Measurements from ENCODE around the gene GP9.

The GP9 gene

DNA sequence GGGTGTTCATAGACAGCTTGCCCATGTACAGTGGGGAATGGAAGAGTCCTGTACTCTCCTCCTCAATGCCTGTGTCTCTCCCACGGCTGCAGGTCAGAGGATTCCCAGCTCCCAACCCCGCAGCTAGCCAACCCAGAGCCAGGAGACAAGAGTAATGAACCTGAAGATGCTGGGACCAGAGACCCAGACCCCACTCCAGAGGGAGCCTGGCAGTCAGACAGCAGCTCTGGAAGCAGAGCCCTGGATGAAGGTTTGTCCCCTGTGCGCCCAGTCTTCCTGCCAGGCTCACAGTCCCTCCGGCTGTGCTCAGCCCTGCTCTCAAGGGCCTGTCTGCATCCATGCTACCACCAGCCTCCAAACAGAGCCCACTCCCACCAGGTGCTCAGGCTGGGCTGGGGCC lies 30.0 kb upstream of the GP9 start:
- DNase-seq, result no peak

DNA sequence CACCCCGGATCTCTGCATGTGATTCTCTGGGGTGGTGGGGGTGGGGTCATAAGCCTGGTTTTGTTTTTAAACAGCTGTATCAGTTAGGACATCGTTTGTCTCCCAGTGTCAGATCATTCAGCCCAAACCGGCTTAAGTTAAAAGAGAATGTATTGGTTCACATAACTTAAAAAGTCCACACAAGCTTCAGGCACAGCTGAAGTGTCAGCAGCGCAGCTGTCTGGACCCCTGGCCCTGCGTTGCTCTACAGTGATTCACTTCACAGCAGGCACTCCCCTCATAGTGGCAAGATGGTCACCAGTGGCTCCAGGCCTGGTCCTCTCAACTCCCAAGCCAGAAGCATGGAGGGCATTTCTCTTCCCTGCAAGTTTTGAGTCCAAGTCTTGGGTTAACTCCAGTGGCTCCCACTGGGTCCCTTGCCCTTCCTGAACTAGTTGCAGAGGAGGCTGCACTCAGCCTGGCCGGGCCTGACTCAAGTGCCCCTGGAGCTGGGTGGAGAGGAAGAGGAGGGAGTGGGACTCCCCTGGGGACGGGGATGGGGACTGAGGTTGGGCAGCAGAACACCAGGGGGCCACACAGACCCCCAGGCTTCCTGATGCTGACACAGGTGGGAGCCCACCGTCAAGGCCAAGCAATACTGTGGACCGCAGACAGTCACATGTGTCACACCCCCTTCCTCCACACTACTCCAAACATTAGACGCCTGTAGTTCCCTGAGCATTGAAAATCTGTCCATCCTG lies 28.9 kb upstream of the GP9 start:
- no peak for DNase-seq

GRCh38 chr3:129032716-129033115 lies 27.9 kb upstream of the GP9 start:
- no peak for DNase-seq

DNA sequence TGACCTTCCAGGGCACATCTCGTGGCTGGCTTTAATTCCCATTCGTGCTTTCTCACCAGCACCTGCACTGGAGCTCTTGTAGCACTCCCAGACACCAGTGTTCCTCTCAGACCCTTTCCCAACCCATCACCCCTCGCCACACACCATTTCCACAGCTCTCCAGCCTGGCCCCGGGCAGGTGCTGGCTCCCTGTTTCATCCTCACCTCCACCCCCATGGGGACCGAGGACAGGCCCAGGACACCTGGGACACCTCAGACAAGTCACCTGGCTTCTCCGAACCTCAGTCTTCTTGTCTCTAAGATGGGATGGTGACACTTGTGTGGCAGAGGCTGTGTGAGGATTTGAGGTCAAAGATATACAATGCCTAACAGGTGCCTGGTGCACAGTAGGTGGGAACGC lies 27.4 kb upstream of the GP9 start:
- no peak for DNase-seq

GRCh38 chr3:129033633-129034321 lies 26.8 kb upstream of the GP9 start:
- DNase-seq, result no peak

DNA sequence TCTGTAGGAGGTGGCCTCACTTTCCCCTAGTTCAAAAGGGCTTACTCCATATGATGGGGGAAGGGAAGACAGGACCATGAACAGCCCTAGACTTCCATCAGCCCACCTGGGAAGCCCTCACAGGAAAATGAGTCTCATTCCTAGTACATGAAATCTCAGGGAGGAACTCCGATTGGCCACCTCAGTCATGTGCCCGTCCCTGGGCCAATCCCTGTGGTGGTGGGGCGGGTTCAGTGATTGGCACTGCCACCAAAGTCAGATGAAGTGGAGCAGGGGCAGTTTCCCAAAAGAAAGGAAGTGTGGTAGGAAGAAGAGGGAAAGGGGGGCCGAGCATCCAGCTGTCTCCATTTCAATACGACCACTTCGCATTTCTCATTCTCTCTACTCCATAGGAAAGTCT lies 25.9 kb upstream of the GP9 start:
- DNase-seq, result no peak

- DNase-seq, result no peak
Observed at GRCh38 chr3:129035360-129036221, 25.0 kb upstream of the GP9 start.

DNA sequence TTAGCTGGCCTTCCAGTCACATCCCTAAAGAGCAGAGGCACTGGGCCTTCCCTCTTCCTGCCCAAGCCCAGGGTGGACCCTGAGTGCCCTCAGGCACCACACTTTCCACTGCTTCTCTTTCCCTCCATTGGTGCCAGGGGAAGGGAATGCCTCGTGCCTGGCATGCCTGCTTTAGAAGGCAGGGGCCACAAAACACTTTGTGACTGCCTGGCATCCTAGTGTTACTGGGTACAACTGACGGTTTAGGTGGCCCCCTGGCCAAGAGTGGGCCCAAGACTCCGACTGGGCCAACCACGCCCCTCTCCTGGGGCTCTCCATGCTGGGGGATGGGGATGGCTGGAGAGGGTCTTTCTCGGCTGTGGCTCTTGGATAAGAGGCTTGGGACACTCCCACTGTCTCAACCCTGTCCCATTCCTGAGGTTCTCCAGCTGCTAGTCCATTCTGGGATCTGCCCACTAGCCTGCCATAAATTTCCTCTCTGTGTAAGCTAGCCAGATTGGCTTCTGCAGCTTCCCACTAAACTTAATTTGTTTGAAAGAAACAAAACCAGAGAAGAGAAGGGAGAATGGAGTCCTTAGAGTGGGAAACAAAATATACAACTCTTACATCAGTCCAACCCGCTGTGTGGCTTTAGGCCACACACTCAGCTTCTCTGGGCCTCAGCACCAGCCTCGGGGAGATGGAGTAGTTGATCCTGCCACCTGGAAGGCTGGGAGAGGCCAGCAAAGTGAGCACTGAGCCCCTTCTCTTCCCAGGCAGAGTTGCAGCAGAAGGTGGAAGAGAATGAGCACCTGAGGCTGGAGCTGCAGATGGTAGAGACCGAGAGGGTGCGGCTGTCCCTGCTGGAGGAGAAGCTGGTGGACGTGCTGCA lies 24.1 kb upstream of the GP9 start:
- no peak for DNase-seq

DNA sequence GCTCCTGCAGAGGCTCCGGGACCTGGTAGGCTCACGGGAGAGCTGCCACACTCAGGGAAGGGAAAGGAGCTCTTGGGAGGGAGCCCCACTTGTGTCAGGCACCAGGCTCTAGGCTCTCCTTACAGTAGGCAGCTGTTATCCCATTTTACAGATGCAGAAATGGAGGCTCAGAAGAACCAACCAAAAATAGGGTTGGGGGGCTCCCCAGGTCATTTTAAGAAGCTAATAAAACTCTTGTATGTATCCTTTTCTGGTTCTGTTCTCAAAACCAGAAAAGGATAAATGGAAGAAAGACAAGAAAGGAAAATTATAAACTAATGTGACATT lies 23.5 kb upstream of the GP9 start:
- DNase-seq, result no peak

DNA sequence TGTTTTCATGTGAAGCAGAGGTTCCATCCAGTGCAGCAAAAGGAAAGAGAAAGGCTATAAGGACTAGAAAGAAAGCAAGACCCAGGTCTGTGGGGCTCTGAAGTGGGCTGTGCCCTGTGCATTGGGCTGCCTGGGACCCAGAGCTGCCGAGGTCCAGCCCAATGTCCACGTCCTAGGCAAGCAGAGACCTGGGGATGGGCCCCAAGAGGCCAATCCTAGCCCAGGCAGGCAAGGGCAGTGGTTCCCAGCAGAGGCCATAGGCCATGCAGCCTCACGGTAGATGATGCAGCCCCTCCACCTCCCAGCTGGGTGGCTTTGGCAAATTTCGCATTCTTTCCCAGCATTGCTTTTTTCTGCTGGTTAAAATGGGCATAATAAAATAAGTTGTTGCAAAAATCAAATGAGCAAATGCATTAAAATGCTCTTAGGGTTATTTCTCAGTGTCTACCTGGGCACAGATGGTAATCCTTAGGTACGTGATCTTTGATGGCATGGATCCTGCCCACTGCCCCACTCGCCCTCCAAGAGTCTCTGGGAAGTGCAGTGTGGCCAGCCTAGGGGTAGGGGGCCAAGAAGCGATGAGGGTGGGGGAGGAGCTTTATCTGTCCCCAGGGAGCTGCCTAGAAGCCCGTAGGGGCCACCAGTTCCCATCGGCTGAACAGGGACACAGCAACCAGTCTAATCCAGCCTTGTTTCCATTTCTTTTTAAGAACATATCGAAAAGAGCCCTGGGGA lies 22.3 kb upstream of the GP9 start:
- DNase-seq, result no peak

DNA sequence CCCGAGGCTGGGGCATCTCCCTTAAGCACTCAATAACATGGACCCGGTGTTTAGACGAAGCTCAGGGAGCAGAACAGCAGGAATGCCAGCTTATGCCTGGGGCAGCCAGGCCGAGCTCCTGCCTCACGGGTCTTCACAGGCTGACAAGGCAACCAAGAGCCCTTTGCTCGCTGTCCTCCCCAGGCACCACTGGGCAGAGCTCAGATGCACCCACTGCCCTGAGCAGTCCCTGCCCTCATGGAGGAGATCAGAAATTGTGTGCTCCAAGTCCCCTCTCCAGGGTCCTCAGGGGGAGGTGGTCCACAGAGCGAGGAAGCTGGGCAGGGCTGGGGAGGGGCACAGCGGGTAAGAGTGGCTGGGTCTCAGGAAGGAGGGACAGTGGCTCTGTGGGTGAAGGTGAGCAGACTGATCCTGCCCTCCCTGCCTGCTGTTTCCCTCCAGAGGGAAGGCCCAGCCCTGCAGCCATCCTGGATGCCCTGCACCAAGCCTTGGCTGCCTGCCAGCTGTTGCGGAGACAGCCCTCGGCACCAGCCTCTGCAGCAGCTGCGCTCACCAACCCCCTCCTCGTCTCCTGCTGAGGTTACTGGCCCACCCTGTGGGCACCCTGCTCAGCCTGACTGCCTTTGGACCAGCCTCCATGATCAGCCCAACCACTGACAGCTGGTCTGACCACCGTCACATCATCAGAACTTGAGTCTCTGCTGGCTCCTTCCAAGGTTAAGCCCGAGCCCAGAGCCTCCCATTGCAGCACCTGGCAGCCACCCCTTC lies 21.1 kb upstream of the GP9 start:
- DNase-seq, result no peak

DNA sequence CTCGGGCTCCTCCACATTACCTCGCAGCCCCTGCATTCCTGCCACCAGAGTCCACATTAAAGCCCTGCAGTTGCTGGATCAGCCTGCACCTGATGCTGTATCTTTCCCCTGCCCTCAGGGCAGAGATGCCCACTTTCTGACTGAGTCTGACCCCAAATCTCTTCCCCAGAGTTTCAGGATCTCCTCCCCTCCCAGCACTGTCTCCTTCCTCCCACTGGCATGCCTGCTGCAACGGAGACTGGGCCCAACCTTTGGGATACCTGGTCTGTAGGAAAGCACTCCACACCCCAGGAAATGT lies 20.6 kb upstream of the GP9 start:
- no peak for DNase-seq

GRCh38 chr3:129040579-129041300 lies 19.8 kb upstream of the GP9 start:
- no peak for DNase-seq

- no peak for DNase-seq
Observed at GRCh38 chr3:129045675-129046036, 14.9 kb upstream of the GP9 start.

DNA sequence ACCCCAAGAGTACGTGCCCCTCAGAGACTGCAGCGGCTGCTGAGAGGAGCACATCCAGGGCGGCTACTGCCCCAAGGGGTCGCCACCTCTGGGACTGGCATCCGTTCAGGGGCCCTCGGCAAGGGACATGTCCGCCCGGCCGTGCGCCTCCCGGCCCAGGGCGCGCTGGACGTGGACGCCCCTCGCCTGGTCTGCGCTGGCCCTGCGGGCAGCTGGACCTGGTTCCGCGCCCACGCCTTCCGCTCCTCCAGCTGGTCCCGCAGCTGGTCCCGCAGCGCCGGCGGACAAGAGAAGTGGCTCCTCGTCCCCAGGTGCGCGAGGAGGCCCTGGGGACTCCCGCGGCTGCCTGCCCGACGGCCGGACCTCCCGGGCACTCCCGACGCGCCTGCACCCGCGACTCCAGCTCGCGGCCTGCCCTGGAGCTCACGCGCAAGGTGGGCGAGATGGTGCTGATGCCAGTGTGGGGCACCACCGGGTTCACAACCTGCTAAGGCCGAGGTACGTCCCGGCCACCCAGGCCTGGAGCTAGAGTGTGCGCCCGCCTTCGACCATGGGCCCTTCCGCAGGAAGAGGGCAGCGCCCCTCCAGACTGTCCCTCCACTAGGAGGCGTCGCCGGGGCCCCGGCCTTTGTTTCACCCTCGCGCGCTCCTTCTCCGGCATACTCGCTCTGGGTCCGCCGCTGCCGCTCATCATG lies 14.4 kb upstream of the GP9 start:
- no peak for DNase-seq

DNA sequence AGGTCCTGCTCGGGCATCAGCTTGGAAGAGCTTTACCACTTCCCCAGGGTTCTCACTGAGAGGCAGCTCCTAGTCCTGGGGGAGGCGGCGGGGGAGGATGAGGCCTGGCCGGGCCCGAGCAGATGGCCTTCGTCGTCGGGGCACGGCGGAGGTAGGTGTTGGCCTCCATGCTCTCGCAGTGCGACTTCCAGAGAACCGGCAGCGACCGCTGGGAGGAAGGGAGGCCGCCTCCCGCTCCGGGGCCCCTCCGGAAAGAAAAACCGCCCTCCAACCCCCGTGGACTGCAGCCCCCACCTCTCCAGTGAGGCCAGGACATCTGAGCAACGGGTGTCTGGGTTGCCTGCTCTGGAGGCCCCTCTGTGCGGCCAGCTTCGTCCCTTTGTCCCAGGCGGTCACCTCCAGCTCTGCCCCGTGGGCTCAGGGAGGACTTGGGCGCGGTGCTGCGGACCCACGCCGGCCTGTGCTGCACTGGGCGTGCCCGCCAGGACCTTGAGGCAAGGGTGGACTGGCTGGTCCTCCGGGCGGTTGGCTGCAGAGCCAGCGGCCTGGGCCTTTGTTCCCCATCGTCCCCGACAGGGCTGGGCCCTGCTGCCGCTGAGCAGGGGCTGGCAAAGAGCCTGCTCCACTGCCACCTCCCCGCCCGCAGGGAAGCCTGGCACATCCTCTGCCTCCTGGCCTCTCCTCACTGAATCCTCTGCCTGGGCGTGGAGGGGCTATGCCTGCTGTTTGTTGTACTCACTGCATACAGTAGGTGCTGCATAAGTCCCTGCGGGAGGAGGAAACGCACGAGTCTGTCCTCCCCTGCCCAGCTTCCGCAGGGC lies 13.6 kb upstream of the GP9 start:
- DNase-seq, result no peak

DNA sequence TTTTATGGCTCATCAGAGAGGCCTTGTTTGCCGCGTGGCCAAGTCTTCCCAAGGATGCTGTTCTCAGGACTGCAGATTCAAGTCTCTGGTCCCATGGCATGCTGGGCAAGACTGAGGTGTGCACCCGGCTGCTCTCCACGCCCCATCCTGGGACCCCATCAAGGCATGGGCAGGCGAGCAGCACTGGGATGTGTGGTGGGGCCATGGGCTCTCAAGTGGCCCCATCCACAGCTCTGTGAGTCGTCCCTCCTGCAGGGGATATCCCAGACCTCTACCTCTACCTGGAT lies 13.1 kb upstream of the GP9 start:
- no peak for DNase-seq

DNA sequence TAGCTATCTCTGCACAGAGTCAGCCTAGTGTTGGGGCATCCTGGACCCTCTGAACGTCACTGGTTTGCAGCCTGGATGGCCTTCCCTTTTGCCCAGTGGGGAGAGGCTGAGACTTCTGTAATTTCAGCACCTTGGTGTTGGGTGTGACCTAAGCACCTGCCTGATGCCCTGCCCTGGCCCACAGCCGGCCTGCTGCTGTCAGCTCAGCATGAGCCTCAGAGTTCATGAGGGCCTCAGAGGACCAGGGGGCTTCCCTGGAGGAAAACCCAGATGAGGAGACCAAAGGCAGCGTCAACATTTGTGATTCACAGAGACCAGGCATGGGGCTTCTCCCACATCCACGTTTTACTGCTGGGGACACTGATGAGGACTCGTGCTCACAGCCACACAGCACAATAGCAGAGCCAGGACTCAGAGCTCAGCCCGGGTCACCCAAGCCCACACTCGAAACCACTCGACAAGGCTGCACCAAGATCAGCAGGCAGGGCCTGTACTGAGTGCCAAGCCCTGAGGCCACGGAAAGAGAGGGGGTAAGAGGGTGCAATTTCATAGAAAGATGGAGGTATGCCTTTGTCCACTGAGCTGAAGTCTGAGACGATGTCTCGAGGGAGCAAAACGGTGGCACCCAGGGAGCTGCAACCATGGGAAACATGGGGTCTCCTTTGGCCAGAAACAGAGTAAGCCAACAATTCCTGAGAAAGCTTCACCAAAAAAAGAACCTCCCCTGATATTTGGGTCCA lies 9.9 kb upstream of the GP9 start:
- no peak for DNase-seq

DNA sequence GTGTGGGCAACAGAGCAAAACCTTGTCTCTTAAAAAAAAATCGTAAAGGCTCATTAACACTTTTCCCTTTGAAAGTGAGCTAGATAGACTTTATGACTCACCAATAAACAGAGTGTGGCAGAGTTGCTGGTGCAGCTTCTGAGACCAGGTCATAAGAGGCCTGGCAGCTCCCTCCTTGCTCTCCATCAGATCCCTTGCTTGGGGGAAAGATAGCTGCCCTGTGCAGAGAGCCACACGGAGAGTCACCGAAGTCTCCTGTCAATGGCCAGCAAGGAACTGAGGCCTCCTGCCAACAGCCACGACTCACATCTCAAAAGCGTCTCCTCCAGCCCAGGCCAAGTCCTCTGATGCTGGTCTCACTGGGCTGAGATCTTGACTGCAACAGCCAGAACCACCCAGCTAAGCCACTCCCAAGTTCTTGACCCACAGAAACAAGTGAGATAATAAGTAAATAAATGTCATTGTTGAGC lies 8.7 kb upstream of the GP9 start:
- no peak for DNase-seq

Measured in suppressor macrophage treated with lipopolysaccharide for 4 hours (primary cell).